NCI-H510A treated with DMSO at 0.1 percent for 48 hours (cell line): Measurements from ENCODE around the gene TENM4.
A peak's percentile ranks its signal among the peaks of the same experiment; 100 is the strongest.

Source experiments
- DNase-seq: peaks from one replicate; lab custom pipeline; 2025; lab: John Stamatoyannopoulos, UW

The TENM4 gene

DNA sequence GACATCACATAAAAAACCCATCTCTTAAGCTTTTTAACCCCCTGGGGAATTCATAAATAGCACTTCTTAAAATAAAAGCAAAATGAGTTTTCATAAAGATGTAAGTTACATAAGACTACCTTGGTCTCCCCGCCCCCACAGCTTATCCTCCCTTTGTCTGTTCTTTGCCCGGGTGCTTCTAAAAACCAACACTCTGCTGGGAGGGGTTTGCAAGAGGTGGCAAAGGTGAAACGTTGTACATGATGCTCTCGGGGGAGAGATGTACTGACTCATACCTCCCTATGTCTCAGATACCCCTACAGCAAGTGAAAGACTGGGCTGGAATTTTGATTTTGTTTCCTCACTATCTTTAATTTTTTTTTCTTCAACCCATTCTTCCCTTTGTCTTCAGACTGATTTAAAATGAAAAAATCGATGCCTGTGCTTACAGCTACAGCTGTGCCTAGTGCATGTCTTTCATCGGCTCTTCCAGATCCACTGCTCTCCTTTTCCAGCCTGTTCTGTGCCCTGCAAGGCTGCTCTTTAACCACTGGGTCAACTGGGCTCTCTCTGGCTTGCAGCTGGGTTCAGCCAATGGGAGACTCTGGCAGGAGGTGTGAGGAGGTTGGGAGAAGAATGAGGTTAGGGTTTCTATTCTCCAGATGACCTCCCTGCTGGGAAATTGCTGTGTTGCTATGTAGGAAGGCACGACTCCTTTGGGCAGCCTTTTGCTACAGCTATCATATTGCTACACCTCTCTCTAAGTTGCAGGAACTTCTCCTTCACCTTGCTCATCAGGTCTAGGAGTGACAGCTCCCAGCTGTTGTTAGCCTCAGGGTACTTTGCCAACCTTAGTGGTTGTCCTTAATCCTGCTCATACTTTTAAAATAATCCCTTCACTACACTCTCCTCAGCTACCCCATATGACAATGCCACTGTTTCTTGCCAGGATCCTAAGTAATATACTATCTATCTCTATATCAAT, 266.5 kb downstream of the TENM4 start:
- no peak for DNase-seq

DNA sequence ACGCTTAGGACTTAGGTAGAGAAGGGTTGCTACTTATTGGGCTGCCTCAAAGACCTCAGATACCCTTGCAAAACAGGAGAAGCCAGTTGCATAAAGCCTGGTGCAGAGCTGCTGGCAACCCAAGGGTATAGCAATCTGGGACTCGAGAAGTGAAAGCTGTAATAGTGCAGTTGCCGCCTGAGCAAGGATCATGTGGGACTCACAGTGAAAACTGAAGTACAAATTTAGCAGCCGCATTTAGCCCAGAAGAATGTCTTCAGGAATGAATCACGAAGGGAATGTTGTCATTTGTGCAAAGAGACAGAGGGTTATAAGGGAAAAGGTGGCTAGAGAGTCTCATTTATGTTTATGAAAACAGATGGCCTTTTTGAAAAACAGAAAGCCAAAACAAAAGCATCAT, 267.2 kb downstream of the TENM4 start:
- DNase-seq, result no peak

- DNase-seq, result no peak
Measured at GRCh38 chr11:79170321-79170720, 270.5 kb downstream of the TENM4 start.

DNA sequence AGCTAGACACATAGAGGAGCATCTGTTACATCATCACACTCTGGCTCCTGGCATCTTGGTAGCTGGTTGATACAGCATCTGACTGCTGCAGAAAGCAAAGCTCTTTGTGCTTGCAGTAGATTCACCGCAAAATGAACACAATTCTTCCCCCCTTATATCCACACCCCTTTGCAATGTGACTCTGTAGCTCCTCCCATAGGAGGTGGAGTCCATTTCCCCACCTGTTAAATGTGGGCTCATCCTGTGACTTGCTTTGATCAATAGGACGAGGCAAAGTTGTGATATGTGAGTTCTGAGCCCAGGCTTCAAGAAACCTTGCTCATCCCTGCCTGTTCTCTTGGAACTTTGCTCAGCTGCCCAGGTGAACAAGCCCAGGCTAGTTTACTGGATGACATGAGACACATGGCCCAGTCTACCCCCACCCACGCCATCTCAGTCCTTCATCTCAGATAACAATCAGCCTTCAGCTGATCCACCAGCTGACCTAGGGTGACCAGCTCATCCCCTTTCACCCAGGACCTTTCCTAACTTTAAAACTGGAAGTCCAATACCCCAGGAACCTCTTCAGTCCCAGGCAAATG, 272.2 kb downstream of the TENM4 start:
- no peak for DNase-seq

DNA sequence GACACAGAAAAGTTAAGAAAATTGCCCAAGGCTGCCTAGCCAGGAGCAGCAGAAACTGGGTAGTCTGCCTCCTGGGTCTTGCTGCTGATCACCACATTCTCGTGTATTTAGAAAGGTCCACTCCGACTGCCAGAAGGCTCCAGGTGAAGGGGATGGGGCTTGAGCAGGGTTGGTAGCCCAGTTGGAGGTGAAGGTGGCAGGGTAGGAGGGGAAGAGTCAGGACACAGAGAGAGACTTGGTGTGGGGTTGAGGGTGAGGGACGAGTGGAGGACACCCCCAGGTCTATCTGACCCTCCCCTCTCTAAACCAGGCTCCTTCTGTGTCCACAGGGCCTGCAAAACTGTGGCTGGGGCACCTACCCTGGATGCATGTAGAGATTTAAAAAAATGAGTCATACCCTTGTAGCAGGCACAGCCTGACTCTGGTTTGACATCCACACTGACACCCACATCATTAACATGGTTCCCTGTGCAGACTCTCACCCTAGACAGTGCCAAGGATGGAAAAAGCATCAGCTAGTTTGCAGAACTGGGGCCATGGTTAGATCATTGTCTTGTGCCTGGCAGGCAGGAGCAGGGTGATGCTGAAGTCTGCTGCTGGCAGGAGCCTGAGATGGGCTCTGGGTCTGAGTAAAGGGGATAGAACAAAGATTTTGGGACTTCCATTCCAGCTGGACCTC, 273.2 kb downstream of the TENM4 start:
- no peak for DNase-seq

DNA sequence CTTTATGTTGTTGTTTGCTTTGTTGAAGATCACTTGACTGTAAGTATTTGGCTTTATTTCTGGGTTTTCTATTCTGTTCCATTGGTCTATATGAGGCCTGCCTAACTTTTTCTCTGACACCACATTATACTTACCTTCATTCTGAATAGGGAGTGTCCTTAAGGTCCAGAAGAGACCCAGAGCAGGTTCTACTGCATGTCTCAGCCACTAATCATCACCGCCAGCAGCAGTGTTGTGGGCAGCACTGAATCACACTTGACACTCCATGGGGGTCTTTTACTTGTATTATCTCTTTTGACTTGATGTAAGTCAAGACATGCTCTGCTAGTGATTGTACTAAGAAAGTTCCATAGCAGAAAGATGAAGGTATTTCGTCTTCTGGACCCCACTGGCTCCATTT, 274.9 kb downstream of the TENM4 start:
- DNase-seq, result no peak

DNA sequence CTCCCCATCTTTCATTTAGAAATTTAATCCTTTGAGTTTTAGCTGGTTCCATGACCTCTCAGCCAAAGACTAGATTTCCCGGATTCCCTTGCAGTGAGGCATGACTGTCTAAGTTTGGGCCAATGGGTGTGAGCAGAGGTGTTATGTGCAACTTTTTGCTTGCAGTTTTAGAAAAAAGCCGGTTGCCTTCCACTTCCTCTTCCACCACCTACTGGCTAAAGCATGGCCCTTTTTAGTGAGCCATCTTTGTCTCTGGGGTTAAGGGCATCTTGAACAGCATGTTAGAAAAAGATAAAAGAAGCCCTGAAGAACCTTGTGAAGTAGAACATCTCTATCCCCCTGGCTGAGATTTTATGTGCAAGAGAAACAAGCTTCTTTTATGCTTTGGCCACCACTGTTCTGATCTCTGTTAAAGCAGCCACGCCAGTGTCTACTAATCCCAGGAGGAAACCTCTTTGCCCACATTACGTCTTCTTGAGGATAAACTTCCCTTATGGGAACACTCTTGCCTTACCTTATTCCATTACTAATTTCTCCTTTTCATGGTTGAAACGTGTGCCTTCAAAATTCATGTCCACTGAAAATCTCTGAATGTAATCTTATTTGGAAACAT, 279.9 kb downstream of the TENM4 start:
- DNase-seq, result no peak

DNA sequence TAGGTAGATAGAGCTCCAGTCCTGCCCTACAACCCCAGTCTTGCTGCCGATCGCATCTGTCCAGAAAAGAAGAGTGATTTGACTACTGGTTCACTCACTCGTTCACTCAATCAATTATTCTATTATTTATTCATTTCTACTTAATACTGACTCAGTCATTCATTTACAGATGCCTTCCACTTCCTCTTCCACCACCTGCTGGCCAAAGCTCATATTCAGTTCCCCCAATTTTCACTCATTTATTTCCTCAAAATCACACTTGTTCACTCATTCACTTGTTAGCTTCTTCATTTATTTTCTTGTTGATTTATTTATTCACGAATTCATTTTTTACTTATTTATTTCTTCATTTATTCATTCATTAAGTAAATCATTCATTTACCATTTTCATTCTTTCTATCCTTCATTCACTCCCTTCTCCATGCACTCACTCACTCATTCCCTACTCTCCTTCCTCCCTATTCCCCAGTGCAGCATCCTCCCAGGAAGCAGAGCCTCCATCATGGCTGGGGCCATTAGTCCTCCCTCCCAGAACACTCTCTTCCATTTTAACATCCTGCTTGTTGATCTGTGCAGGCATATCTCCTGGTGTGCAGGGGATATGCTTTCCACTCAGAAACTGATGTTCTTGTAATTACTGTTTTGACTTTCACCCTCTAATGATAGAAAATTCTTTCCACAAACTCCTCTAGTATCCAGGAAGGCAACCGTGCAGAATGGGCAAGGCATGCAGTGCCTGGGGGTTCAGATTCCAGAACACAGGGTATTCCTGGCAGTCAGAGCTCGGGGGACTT, 281.0 kb downstream of the TENM4 start:
- DNase-seq, result no peak

GRCh38 chr11:79157738-79158137, 283.1 kb downstream of the TENM4 start:
- DNase-seq, result no peak

DNA sequence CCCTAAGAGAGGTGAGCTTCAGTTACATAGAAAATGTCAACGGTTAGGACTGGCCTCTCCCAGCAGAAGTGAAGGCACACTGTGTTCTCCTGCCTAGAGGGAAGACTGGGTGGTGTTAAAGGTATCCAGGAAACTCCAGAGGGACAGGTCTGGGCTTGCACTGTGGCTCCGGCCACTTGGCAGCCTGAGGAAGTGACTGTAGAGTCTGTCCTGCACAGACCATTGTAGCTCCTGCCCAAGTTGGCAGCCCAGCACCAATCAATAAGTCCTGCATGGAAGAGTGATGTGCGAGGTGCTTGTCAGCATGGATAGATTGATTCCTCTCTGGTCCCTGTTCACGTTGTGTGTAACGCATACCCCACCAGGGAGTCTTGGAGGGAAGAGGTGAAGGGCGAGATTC, 284.8 kb downstream of the TENM4 start:
- DNase-seq, result no peak

DNA sequence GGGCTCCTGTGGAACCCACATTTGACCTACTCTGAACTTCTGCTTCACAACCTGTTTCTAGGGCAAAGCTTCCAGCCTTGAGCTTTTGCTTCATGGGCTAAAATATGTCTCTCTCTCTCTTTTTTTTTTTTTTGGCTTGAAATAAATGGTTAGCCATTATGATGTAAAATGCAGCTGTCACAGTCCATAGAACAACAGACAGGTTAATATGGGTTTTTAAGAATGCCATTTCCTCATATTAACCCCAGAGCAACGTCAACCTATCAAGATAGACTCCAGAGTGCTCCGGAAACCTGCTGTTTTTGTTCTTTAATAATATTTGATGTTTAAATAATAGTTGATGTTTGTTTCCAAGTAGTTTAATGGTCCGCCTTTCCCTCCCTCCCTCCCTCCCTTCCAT, 285.6 kb downstream of the TENM4 start:
- DNase-seq, result no peak

DNA sequence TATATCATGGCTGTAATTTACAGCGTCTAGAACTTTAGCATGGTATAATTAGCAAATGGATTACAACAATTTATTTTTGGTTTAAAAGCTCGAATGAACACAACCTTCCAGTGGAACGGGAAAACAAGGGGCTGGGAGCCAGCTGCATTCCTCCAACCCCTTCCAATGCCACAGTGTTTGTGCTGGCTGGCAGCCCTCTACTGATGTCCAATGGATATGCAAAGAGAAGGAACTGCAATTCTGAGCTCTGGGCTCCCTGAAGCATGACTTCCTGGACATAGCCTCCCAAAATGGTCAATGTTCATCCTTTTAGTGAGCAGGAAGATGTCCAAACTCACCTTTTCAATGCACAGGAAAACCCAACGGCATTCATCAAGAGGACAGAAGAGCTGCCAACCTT, 288.3 kb downstream of the TENM4 start:
- no peak for DNase-seq

- no peak for DNase-seq
Measured at GRCh38 chr11:79151396-79151795, 289.4 kb downstream of the TENM4 start.

DNA sequence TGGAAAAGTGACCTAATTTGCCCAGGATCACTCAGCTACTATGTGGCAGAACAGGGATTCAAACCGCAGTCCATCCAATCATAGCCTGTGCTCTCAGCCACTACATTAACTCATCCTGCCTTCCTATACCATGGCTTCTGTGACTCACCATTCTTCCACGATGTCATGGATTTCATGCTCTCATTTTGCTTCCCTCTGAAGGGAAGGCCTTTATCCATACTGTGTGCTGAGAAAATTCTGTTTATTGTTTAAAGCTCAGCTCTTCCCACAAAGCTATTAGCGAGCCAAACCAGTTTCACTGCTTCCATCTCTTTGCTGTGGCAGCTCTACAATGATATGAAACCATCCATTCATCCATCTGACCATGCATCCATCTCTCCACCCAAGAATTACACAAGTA, 289.9 kb downstream of the TENM4 start:
- no peak for DNase-seq

- DNase-seq, result no peak
Measured at GRCh38 chr11:79150320-79150719, 290.5 kb downstream of the TENM4 start.

DNA sequence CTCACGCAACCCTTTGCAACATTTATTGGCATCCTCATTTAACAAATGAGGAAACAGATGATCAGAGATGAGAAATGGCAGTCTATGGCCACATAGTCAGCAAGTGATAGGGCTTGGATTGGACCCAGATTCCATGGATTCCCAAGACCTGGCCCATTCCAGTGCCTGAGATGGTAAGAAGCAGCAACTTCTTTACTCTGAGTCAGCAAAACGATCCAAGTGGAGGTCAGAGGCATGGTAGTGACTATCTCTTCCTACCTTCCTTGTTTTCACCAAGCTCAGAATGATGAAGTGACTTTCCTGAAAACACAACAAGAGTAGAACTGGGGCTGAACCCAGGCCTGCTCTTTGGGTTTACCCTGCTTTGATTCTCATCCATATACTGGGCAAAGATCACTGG, 293.1 kb downstream of the TENM4 start:
- DNase-seq, result no peak

DNA sequence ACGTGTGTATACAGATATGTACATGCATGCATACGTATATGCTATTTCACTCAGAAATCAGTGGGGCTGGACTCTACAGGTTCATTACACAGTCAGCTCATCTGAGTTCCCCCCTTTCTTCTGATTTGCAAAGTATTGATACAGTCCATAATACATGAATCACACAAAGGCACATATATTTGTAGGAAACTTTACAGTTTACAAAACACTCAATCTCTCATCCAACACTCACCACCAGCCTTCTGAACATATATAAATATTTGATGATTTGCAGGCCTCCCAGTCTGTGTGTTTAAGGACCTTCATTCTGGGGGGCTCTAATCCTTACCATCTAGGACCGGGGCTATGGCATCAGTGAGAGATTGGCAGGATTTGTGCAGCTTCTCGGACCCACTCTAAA, 293.8 kb downstream of the TENM4 start:
- DNase-seq, result no peak

DNA sequence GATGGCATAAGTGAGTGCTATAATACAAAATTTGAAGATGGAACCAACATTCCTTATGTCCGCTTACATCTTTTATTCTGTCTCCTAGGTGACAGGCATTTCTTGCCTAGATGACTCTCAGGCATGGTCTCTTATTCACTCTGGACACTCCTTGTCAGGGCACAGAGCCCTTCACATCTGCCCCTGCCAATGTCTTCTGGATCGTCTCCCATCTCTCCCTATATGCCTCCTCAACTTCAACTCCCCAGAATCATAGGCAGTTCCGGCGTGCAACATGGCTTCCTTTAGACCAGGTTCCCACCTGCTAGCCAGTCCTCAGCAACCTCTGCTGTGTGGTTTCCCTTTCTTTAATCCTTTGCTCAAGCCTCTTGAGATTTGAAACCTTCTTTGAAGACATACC, 300.9 kb downstream of the TENM4 start:
- DNase-seq, result no peak

GRCh38 chr11:79129702-79130101, 311.1 kb downstream of the TENM4 start:
- no peak for DNase-seq

DNA sequence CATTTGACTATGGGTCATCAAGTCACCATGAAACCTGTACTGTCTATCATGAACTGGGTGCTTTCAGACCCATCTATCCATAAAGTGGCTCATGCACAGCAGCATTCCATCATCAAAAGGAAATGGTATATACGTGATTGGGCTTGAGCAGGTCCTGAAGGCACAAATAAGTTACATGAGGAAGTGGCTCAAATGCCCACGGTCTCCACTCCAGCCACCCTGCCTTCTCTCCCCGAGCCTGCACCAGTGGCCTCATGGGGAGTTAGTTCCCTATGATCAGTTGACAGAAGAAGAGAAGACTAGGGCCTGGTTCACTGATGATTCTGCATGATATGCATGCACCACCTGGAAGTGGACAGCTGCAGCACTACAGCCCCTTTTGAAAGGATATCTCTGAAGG, 312.5 kb downstream of the TENM4 start:
- DNase-seq, result no peak

DNA sequence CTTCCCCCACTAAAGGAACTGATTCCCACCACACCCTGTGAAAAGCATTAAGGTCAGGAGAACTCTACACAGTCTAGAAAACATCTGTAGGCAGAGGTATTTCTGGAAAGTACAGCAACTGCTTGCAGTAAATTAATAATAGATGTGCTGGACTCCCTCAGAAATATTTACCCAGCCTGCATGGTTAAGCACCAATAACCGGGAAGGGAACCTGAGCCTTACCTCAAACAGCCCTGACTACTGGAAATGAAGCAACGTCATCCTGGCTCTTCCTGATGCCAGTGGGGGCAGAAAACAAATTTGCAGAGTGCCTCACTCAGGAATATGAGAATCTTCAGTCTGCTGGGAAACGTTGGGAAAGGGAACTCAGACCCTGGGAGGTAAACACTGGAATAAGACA, 318.1 kb downstream of the TENM4 start:
- DNase-seq, result peak; percentile 45

- peak; percentile 40 for DNase-seq
Measured at GRCh38 chr11:79121351-79121750, 319.5 kb downstream of the TENM4 start.
